Measurements from ENCODE around the gene CDC25B. TPM values are rescaled to one million over a fixed set of nuclear protein-coding genes. Genes with fewer than 3 reads are reported as not detected.
"Not testable (repeated sequence)": the region's sequence is repeated elsewhere in the genome, so short reads cannot be mapped to it uniquely, and the experiment has no call there.

Gene CDC25B
- total RNA-seq, 1 experiment from 2014 or later, result 69.6 TPM

DNA sequence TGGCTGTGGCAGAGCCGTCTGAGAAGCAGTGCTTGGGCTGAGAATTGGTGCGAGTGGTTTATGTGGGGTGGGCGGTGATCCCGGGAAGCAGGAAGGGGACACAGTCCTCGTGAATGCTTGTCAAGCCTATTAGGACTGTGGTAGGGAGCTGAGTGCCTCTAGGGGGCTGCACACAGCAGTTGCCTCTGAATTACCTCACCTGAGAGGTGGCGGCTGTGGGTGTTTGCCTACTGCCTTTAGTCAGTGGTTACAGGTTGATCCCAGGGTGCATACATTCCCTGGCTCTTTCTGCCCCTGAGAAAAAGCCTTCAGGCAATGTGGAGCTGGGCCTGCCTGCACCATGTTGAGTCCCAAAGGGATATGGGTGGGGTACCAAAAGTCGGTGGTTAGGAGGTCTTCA, 29.4 kb downstream of the CDC25B start:
- no peaks in the 10 kb centered on the region for H3K9me3 Mint-ChIP-seq (ENCODE audit: low read depth, unreplicated experiment)
- intact Hi-C loops (cut with micrococcal nuclease; ENCODE audit: unreplicated experiment), result no loop called here
- TF ChIP-seq, protein P1, sequence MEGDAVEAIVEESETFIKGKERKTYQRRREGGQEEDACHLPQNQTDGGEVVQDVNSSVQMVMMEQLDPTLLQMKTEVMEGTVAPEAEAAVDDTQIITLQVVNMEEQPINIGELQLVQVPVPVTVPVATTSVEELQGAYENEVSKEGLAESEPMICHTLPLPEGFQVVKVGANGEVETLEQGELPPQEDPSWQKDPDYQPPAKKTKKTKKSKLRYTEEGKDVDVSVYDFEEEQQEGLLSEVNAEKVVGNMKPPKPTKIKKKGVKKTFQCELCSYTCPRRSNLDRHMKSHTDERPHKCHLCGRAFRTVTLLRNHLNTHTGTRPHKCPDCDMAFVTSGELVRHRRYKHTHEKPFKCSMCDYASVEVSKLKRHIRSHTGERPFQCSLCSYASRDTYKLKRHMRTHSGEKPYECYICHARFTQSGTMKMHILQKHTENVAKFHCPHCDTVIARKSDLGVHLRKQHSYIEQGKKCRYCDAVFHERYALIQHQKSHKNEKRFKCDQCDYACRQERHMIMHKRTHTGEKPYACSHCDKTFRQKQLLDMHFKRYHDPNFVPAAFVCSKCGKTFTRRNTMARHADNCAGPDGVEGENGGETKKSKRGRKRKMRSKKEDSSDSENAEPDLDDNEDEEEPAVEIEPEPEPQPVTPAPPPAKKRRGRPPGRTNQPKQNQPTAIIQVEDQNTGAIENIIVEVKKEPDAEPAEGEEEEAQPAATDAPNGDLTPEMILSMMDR (IDR thresholded peaks at IDR 0.05; ENCODE audit: unreplicated experiment), result no peak
- H3K36me3 Mint-ChIP-seq (ENCODE audit: insufficient read depth, unreplicated experiment), result peaks cover 17% of the 10 kb centered on the region
- no peaks in the 10 kb centered on the region for H3K27me3 Mint-ChIP-seq (ENCODE audit: unreplicated experiment)
- no TSS peak for BruUV-seq (replicated peaks)
- peaks cover 9% of the 10 kb centered on the region for H3K4me1 Mint-ChIP-seq (ENCODE audit: low read depth, unreplicated experiment)
- no peak for DNase-seq
- H3K27ac Mint-ChIP-seq (ENCODE audit: unreplicated experiment), result no peak overlapping the region
- H3K4me3 Mint-ChIP-seq (ENCODE audit: low read depth, unreplicated experiment), result no peak overlapping the region
- CTCF ChIA-PET, result no interaction called here

DNA sequence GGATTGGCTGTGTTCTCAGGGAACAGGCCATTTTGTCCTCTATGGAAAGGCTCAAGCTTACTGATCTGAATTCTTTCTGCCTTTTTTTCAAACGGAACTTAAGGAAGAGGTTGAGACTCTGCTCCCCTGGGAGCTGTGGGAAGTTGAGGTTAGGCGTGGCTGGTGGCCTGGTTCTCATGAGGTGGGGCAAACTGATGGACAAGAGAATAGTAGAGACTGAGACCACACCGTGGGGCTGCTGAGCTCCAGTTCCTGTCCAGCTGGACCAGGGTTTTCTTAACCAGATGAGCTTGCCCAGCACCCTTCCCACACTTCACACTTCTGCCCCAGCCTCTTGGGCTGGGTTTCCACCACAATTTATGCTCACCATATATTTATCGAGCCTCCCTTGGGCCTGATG, 30.3 kb downstream of the CDC25B start:
- TF ChIP-seq, protein P1 (IDR thresholded peaks at IDR 0.05; ENCODE audit: unreplicated experiment), result no peak
- DNase-seq, result no peak
- Mint-ChIP-seq H3K4me1 (ENCODE audit: low read depth, unreplicated experiment) (peaks cover 7% of the 10 kb centered on the region), H3K4me3 (ENCODE audit: low read depth, unreplicated experiment) (no peak overlapping the region), H3K27ac (ENCODE audit: unreplicated experiment) (no peak overlapping the region), H3K36me3 (ENCODE audit: insufficient read depth, unreplicated experiment) (peaks cover 8% of the 10 kb centered on the region), H3K27me3 (ENCODE audit: unreplicated experiment) (no peaks in the 10 kb centered on the region), H3K9me3 (ENCODE audit: low read depth, unreplicated experiment) (no peaks in the 10 kb centered on the region)
- intact Hi-C loops (cut with micrococcal nuclease; ENCODE audit: unreplicated experiment), result no loop called here
- CTCF ChIA-PET, result no interaction called here
- no TSS peak for BruUV-seq (replicated peaks)

DNA sequence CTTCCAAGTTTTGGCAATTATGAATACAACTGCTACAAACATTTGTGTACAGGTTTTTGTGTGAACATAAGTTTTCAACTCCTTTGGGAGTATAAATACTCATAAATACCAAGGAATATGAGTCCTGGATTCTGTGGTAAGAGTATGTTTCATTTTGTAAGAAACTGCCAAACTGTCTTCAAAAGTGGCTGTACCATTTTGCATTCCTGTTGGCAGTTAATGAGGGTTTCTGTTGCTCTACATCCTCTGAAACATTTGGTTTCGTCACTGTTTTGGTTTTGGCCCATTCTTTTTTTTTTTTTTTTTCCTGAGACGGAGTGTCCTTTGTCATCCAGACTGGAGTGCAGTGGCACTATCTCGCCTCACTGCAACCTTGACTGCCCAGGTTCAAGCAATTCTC, 32.7 kb downstream of the CDC25B start:
- DNase-seq, result no peak
- TF ChIP-seq, protein P1 (IDR thresholded peaks at IDR 0.05; ENCODE audit: unreplicated experiment), result no peak
- no TSS peak for BruUV-seq (replicated peaks)
- no peaks in the 10 kb centered on the region for H3K27me3 Mint-ChIP-seq (ENCODE audit: unreplicated experiment)
- H3K9me3 Mint-ChIP-seq (ENCODE audit: low read depth, unreplicated experiment), result no peaks in the 10 kb centered on the region
- peaks cover 7% of the 10 kb centered on the region for H3K36me3 Mint-ChIP-seq (ENCODE audit: insufficient read depth, unreplicated experiment)
- CTCF ChIA-PET, result no interaction called here
- no peak overlapping the region for H3K4me3 Mint-ChIP-seq (ENCODE audit: low read depth, unreplicated experiment)
- no peaks in the 10 kb centered on the region for H3K4me1 Mint-ChIP-seq (ENCODE audit: low read depth, unreplicated experiment)
- H3K27ac Mint-ChIP-seq (ENCODE audit: unreplicated experiment), result no peak overlapping the region
- intact Hi-C loops (cut with micrococcal nuclease; ENCODE audit: unreplicated experiment), result no loop called here

DNA sequence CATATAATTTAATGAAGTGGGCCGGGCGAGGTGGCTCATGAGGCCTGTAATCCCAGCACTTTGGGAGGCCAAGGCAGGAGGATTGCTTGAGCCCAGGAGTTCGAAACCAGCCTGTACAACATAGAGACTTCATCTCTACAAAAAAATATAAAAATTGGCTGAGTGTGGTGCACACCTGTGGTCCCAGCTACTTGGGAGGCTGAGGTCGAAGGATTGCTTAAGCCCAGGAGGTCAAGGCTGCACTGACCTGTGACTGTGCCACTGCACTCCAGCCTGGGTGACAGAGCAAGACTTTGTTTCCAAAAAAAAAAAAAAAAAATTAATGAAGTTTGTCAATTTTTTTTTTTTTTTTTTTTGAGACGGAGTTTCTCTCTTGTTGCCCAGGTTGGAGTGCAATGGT, 33.8 kb downstream of the CDC25B start:
- H3K27ac Mint-ChIP-seq (ENCODE audit: unreplicated experiment); H3K27me3 Mint-ChIP-seq (ENCODE audit: unreplicated experiment); H3K9me3 Mint-ChIP-seq (ENCODE audit: low read depth, unreplicated experiment); H3K4me3 Mint-ChIP-seq (ENCODE audit: low read depth, unreplicated experiment); intact Hi-C loops (cut with micrococcal nuclease; ENCODE audit: unreplicated experiment); CTCF ChIA-PET; DNase-seq; H3K36me3 Mint-ChIP-seq (ENCODE audit: insufficient read depth, unreplicated experiment); BruUV-seq (replicated peaks); H3K4me1 Mint-ChIP-seq (ENCODE audit: low read depth, unreplicated experiment): not testable (repeated sequence)

DNA sequence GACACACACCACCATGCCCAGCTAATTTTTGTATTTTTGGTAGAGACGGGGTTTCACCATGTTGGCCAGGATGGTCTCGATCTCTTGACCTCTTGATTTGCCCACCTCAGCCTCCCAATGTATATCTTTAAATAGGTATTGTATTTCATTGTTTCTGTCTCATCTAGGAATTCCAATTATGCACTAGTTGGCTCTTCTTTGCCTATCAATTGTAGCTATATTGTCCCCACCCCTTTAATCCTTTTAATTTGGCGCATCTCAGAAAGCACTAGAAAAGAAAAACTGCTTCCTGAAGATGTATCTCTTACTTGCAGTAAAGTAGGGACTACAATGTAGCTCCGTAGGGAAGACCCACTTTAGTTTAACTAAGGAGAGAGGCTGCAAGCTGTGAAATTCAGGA, 40.0 kb downstream of the CDC25B start:
- Mint-ChIP-seq H3K4me3 (ENCODE audit: low read depth, unreplicated experiment) (no peak overlapping the region), H3K9me3 (ENCODE audit: low read depth, unreplicated experiment) (no peaks in the 10 kb centered on the region), H3K36me3 (ENCODE audit: insufficient read depth, unreplicated experiment) (no peaks in the 10 kb centered on the region), H3K27ac (ENCODE audit: unreplicated experiment) (no peak overlapping the region), H3K27me3 (ENCODE audit: unreplicated experiment) (no peaks in the 10 kb centered on the region), H3K4me1 (ENCODE audit: low read depth, unreplicated experiment) (no peaks in the 10 kb centered on the region)
- TF ChIP-seq, protein P1 (IDR thresholded peaks at IDR 0.05; ENCODE audit: unreplicated experiment), result no peak
- intact Hi-C loops (cut with micrococcal nuclease; ENCODE audit: unreplicated experiment), result no loop called here
- CTCF ChIA-PET, result no interaction called here
- BruUV-seq (replicated peaks), result no TSS peak
- no peak for DNase-seq
